8988T (cell line): ENCODE data around the gene ARMH3.

Experiments
- DNase-seq: peaks from one replicate; pipeline ENCODE4 v3.0.0; 2011

ARMH3 gene

GRCh38 chr10:101892782-101893391, 163.1 kb downstream of the ARMH3 start:
- no peak for DNase-seq

DNA sequence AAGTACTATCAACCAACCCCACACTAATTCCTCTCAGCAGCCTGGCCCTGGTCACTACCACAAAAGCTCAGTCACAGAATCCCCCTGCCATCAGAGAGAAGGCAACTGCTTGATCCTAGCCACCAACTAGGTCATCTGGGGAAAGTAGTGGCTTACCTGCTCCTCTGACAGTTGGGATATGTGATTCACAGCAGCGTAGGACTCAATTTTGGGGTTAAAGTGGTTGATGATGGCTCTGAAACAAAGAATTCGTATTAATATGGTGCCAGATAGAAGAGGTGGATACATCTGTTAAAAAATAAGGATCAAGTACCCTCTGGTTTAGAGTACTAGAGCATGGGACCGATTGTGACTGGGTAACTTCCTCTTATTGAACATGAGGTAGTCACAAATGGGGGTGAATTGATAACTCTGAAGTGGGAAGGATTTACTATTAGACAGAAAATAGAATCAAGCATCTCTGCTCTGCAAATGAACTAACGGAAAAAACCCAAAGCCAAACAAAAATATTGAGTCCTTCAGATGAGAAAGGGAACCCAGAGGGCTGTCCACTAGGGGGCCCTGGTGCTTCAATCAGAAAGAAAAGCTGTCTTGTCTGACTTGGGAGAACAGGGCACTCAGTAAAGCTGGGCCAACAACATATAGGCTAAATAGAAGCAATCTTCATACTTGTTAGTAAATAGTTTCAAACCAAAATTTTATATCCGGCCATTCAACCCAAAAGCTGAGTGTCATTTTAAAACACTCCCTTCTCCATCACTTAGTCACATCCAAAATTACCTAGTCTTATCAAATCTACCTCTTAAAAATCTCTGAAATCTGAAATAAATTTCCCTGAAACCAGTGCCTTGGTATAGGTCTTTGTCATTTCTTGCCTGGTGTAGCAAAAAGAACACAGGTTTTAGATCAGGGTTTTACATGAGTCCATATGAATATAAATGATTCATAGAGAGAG, 166.4 kb downstream of the ARMH3 start:
- peak; percentile 50 for DNase-seq

DNA sequence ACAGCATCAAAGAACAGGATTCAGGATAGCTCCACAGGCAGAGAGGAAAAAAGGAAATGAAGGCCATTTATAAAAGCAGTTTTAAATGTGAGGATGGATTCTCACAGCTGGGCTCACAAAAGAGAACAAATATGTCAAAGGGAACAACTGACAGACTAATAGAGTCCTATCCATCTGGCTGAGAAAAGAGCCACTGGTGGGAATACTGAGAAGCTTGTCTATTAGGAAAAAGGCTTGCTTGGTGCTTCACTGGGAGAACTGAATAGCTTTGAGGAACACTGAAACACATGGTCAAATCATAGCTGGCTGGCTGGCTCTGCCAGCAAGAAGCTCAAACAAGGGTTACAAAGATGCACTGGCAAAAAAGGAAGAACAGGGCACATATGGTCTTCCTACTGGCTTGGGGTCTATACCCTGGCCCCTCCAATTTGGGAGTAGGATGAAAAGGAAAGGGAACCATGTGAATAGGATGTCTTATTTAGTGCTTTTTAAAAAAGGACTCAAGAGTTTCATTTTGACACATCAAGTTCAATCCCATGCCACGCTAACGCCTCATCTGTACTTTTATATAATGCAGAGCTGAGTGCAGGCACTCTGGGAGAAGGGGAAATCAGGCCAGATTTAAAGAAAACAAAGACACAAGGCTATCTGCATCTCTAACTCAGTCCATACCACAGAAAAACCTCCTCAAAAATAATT, 167.6 kb downstream of the ARMH3 start:
- DNase-seq: no peak

- no peak for DNase-seq
These were observed 168.2 kb downstream of the ARMH3 start for GRCh38 chr10:101887775-101888174.

DNA sequence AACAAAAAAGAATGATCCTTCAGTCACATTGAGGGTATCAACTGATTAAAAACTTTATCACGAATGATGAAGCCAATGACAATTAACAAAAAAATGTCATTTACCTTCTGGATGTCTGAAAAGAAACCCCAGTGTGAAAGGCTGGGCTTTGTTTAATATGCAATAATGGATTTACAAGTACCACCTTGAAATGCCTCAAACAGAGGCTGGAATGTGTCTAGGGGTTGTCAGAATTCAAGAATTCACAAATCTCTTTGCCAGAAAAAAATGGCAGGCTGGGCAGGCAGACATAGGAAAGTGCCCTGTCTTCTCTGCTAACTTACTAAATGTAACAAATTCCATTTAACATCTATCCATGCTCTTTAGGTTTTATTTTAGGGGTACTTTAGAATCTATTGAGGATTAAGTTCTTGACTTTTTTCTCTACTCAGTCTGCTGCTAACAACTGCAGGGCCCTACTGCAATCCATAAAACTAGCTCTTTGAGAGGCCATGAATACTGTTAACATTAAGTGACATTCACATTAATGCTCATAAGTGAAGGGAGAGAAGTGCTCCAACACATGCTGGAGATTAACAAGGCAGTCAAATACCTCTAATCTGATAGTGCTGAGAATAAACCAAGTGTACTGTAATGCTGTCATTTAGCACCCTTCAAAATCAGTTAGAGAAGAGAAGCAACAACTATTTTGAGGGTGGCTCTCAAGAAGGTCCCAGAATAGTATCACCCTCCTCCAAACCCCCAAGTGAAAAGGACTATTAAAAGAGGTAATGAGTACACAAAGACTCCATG, 169.3 kb downstream of the ARMH3 start:
- no peak for DNase-seq

GRCh38 chr10:101881036-101881774, 174.8 kb downstream of the ARMH3 start:
- DNase-seq: no peak

DNA sequence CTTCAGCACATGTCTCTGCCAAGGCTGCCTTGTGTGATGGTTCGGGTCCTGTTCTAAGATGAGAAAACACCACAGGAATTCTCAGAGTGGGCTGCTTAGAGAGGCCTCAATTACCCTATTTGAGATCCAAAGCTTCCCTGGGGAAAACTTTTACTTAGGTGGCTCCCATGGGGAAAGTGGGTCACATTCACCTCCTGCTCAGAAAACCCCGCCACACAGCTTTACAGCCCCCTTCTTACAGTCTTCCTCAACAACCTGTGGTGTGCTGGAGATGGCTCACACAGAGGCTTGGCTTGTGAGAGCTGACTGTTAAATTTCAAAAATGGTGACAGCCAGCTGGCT, 175.8 kb downstream of the ARMH3 start:
- DNase-seq: no peak

DNA sequence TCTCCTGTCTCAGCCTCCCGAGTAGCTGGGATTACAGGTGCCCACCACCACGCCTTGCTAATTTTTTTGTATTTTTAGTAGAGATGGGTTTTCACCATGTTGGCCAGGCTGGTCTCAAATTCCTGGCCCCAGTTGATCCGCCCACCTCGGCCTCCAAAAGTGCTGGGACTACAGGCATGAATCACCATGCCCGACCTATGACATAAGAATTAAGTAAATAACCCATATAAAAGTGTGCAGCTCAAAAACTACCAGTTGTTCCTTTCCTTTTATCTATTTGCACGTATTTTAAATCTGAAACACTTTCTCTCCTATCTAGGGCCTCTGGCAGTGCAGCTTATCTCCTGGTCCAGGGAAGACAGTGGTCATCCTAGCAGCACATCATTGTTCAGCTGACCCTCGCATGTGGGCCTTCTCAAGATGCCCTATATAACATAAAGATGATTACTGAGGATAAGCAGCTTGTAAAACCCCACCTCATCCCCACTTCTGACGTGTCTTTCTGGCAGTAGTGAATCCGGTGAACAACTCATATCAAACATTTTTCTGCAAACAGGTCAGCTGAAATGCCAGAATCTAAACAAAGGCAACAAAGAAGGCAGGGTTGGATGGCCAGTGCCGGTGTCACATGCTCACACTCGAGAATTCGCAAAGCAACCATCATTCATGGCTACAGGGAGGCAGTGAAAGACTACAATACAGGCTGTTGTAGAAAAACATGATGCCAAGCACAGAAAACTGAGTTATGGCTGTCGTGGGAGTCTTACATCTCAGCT, 176.3 kb downstream of the ARMH3 start:
- no peak for DNase-seq

GRCh38 chr10:101878869-101879268, 177.1 kb downstream of the ARMH3 start:
- no peak for DNase-seq

DNA sequence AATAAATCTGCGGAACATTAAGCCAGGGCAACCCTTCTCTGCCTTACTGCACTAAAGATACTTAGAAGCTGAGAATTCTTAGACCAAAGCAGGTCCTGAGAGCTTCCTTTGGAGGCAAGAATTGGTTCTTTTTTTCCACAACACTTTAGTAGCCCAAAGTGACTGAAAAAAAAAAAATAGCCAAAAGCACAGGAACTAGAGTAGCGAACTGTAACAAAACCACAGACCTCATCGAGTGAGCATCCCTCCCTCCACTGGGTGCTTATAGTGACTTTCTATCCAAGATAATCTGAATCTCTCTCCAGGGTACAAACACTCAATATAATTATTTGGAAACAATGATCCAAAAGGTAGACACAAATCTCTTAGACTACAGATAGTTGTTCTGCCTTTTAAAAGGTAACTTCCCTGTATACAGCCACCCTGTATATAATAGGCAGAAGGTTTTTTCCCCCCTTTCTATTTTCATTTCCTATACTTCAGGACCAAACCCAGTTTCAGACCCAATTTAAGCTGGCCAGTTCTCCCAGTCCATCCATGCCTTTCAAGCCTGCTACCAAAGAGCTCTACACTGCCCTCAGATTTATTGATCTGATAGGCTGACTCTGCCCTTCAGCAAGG, 180.8 kb downstream of the ARMH3 start:
- no peak for DNase-seq

DNA sequence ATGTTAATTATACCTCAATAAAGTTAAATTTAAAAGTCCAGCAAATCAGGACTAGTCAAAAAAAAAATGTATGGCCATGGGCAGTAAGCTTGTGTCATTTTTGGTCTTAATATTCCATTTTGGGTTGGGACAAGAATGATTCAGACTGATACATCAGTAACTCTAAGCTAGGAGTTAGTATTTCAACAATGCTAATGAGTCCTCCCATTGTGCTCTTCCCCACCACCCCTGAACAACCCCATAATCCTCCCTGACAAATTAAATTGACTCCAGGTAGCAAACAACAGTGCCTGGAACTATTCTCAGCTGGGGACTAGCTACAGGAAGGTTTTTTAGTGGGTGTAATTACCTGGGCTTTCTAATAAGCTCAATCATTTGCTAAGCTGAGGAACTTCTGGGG, 181.7 kb downstream of the ARMH3 start:
- no peak for DNase-seq

DNA sequence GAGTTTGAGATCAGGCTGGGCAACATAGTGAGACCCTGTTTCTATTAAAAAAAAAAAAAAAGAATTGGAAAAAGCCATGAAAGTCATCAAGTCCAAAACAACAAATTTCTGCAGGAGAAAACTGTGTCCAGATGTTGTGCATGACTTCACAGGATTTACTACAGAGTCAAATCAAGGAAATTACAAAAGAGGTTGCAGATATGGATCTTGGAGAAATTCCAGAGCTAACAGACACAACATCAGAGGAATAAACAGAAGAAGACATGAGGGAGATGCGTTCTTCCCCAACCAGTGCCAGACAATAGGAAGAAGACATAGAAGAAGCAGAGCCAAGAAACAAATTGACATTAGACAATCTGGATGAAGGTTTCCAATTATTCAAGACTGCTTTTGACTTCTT, 188.0 kb downstream of the ARMH3 start:
- no peak for DNase-seq

- no peak for DNase-seq
These were observed 196.4 kb downstream of the ARMH3 start for GRCh38 chr10:101859530-101859929.

GRCh38 chr10:101858723-101859500, 197.1 kb downstream of the ARMH3 start:
- DNase-seq: no peak

GRCh38 chr10:101857802-101858476, 198.0 kb downstream of the ARMH3 start:
- DNase-seq: no peak

- DNase-seq: no peak
These were observed 199.3 kb downstream of the ARMH3 start for GRCh38 chr10:101856626-101857025.

DNA sequence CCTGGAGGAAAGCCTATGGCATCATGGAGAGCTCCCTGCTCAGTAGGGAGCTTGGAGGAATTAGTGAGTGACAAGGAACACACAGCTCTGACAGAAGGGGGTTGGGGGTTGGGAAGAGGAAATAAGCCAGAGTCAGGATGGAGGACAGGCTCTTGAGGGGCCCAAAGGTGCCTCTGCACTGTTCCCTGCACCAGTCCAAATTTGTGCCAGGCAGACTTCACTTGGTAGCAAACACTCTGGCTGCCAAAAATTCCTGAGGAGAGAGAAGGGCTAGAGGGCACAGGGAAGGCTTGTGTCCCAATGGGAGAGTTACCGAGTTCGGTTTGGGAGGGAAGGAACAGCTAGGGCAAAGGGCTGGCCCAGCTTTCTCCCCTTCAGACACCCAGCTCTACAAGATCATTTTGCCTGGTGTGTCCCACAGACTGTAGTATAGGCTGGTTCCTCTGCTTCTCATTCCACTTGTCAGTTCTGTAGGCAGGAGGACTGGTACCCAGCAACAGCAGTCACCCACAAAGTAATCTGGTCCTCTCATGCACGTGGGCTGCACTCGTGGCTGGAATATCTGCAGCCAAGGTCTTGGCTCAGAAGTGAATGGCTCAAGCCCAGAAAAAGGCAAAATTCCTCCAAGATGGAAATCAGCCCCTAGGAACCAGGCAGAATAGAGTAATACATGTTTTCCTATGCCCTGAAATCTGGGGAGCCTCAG, 204.4 kb downstream of the ARMH3 start:
- no peak for DNase-seq

DNA sequence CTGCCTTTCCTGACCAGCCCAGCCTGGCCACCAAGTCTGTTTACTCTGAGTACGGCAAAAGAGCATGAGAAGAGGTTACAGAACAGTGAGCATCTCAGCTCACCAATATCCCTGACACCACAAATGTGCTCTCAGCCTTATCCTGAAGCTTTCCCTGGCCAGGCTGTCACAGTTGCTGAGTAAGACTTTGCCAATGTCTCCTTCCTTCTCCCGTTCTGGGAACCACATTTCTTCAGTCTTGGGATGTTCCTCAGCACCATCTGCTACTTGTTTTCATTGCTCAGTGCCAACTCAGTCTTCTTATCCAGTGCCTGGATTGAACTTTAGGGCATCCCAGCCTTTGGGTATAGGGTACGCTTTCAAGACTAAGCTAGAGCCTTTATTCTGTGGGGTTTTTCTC, 205.2 kb downstream of the ARMH3 start:
- DNase-seq: no peak

DNA sequence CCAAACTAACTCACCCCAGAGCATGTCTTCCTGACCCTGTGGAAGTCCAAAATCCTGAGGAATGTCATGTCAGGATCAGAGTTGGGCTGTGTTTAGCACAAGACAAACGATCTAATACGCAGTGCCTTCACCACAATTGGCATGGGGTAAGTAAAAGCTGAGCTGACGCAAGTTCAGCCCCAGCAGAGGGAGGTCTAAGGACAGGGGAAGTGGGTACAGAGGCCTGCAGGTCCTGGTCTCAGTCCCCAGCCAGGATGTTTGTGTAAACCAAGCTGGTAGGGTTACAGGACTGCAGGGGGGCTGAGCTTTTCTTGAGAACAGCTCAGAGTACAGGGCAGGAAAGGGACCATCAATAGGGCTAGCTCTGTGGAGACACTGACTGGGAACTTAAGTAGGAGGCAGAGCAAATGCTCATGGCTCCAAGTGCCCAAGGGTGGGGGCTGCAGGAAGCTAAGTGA, 207.1 kb downstream of the ARMH3 start:
- no peak for DNase-seq
